Measurements from ENCODE around the gene ATAD3C. TPM values are rescaled to one million over a fixed set of nuclear protein-coding genes. Genes with fewer than 3 reads are reported as not detected.

Gene ATAD3C
- total and polyA plus RNA-seq, 2 experiments from 2014 or later, result 0.45 to 1.3 TPM

- Histone ChIP-seq H3F3A (replicated peaks; ENCODE audit: low read depth) (no peaks in the 10 kb centered on the region), H4K20me1 (replicated peaks; ENCODE audit: insufficient read depth) (no peaks in the 10 kb centered on the region), H3K4me3 (no peak overlapping the region), H2AFZ (no peak overlapping the region), H3K4me1 (ENCODE audit: insufficient read depth) (no peaks in the 10 kb centered on the region), H3K36me3 (ENCODE audit: insufficient read depth) (no peaks in the 10 kb centered on the region), H3K27ac (ENCODE audit: low read depth) (no peak overlapping the region), H3K79me2 (replicated peaks; ENCODE audit: insufficient read depth) (no peaks in the 10 kb centered on the region), H3K9me2 (ENCODE audit: insufficient read depth) (no peaks in the 10 kb centered on the region), H3K4me2 (no peak overlapping the region), H3K27me3 (ENCODE audit: insufficient read depth) (no peaks in the 10 kb centered on the region)
- Mint-ChIP-seq H3K27me3 (ENCODE audit: insufficient read depth, low read depth, poor library complexity) (peaks cover 2% of the 10 kb centered on the region), H3K27ac (no peak overlapping the region), H3K36me3 (ENCODE audit: low read depth) (no peaks in the 10 kb centered on the region), H3K4me3 (no peak overlapping the region), H3K4me1 (no peaks in the 10 kb centered on the region), H3K9me3 (no peaks in the 10 kb centered on the region)
- DNase-seq (ENCODE audit: low spot score), result no peak
- TF ChIP-seq POLR2AphosphoS5 (IDR thresholded peaks at IDR 0.05; ENCODE audit: low read depth), result no peak
- no peak for TF ChIP-seq ZNF114 (CRISPR knock-in tag; IDR thresholded peaks at IDR 0.05)
- TF ChIP-seq EZH2 (IDR thresholded peaks at IDR 0.05; ENCODE audit: low read depth, unreplicated experiment), result no peak
- TF ChIP-seq, protein P1, sequence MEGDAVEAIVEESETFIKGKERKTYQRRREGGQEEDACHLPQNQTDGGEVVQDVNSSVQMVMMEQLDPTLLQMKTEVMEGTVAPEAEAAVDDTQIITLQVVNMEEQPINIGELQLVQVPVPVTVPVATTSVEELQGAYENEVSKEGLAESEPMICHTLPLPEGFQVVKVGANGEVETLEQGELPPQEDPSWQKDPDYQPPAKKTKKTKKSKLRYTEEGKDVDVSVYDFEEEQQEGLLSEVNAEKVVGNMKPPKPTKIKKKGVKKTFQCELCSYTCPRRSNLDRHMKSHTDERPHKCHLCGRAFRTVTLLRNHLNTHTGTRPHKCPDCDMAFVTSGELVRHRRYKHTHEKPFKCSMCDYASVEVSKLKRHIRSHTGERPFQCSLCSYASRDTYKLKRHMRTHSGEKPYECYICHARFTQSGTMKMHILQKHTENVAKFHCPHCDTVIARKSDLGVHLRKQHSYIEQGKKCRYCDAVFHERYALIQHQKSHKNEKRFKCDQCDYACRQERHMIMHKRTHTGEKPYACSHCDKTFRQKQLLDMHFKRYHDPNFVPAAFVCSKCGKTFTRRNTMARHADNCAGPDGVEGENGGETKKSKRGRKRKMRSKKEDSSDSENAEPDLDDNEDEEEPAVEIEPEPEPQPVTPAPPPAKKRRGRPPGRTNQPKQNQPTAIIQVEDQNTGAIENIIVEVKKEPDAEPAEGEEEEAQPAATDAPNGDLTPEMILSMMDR (conservative IDR thresholded peaks at IDR 0.05; ENCODE audit: low read depth in 2 of 2), result no peak
- no peak for TF ChIP-seq STAT1 (IDR thresholded peaks at IDR 0.05; ENCODE audit: unreplicated experiment)
- no peak for TF ChIP-seq ETS1 (IDR thresholded peaks at IDR 0.05)
- no peak for TF ChIP-seq ZNF331 (CRISPR knock-in tag; IDR thresholded peaks at IDR 0.05; ENCODE audit: low read depth)
- TF ChIP-seq, protein P2, sequence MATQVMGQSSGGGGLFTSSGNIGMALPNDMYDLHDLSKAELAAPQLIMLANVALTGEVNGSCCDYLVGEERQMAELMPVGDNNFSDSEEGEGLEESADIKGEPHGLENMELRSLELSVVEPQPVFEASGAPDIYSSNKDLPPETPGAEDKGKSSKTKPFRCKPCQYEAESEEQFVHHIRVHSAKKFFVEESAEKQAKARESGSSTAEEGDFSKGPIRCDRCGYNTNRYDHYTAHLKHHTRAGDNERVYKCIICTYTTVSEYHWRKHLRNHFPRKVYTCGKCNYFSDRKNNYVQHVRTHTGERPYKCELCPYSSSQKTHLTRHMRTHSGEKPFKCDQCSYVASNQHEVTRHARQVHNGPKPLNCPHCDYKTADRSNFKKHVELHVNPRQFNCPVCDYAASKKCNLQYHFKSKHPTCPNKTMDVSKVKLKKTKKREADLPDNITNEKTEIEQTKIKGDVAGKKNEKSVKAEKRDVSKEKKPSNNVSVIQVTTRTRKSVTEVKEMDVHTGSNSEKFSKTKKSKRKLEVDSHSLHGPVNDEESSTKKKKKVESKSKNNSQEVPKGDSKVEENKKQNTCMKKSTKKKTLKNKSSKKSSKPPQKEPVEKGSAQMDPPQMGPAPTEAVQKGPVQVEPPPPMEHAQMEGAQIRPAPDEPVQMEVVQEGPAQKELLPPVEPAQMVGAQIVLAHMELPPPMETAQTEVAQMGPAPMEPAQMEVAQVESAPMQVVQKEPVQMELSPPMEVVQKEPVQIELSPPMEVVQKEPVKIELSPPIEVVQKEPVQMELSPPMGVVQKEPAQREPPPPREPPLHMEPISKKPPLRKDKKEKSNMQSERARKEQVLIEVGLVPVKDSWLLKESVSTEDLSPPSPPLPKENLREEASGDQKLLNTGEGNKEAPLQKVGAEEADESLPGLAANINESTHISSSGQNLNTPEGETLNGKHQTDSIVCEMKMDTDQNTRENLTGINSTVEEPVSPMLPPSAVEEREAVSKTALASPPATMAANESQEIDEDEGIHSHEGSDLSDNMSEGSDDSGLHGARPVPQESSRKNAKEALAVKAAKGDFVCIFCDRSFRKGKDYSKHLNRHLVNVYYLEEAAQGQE (IDR thresholded peaks at IDR 0.05; ENCODE audit: unreplicated experiment), result no peak
- TF ChIP-seq ZNF462 (CRISPR knock-in tag; IDR thresholded peaks at IDR 0.05), result no peak
- no peak for TF ChIP-seq JUNB (IDR thresholded peaks at IDR 0.05; ENCODE audit: unreplicated experiment)
- TF ChIP-seq EZH2phosphoT487 (IDR thresholded peaks at IDR 0.05; ENCODE audit: unreplicated experiment), result no peak
- TF ChIP-seq NANOG (IDR thresholded peaks at IDR 0.05; ENCODE audit: borderline replicate concordance), result no peak
- TF ChIP-seq CREB1 (CRISPR knock-in tag; IDR thresholded peaks at IDR 0.05; ENCODE audit: low read depth), result no peak
- ATAC-seq, result no peak; the same call in 2 of the 3 replicates
Observed at GRCh38 chr1:1455366-1455884, 5.9 kb downstream of the ATAD3C start.

All from GM23338 (cell line).